ENCODE results near the gene SYT6. TPM values are rescaled to one million over a fixed set of nuclear protein-coding genes. Genes with fewer than 3 reads are reported as not detected.

The SYT6 gene
- total and polyA plus RNA-seq, 4 donors: 0.01 to 4.2 TPM; not detected in 2

- 74 to 83% methylated on average over 4 of the region's 4 CpGs for WGBS, 2 donors
- Histone ChIP-seq H3K27ac (ENCODE audit: low read depth in 1 of 2, low read length in 1 of 2) (no peak overlapping the region), H3K27me3 (ENCODE audit: control insufficient read depth in 3 of 3, insufficient read depth in 3 of 3, low read length in 2 of 3) (no peaks in the 10 kb centered on the region), H3K4me1 (ENCODE audit: control insufficient read depth in 5 of 5, insufficient read depth in 5 of 5, low read length in 5 of 5) (peaks cover 0 to 3% (median 0%) of the 10 kb centered on the region in 5 donors), H3K36me3 (ENCODE audit: control insufficient read depth in 4 of 4, insufficient read depth in 4 of 4, low read length in 4 of 4) (no peaks in the 10 kb centered on the region), H3K4me3 (no peak overlapping the region), H3K9ac (ENCODE audit: insufficient read depth in 1 of 2, low read length in 2 of 2) (no peak overlapping the region), H3K9me3 (ENCODE audit: control insufficient read depth in 4 of 4, insufficient read depth in 3 of 4, low read length in 3 of 4) (no peaks in the 10 kb centered on the region)
- no peak for ATAC-seq (ENCODE audit: insufficient read depth, low FRiP score)
- TF ChIP-seq CTCF (IDR thresholded peaks at IDR 0.05; ENCODE audit: control extremely low read depth, extremely low read depth): no peak
- no peak for DNase-seq
These were observed 40.9 kb downstream of the SYT6 start for GRCh38 chr1:114112775-114113174.

GRCh38 chr1:114111731-114112641 is 41.7 kb downstream of the SYT6 start:
- no peaks in the 10 kb centered on the region for H3K36me3 ChIP-seq (ENCODE audit: control insufficient read depth in 4 of 4, insufficient read depth in 4 of 4, low read length in 4 of 4)
- ATAC-seq (ENCODE audit: insufficient read depth, low FRiP score): no peak
- H3K9ac ChIP-seq (ENCODE audit: insufficient read depth in 1 of 2, low read length in 2 of 2): no peak overlapping the region
- peaks cover 0 to 3% (median 0%) of the 10 kb centered on the region in 5 donors for H3K4me1 ChIP-seq (ENCODE audit: control insufficient read depth in 5 of 5, insufficient read depth in 5 of 5, low read length in 5 of 5)
- no peak for TF ChIP-seq CTCF (IDR thresholded peaks at IDR 0.05; ENCODE audit: control extremely low read depth, extremely low read depth)
- H3K27me3 ChIP-seq (ENCODE audit: control insufficient read depth in 3 of 3, insufficient read depth in 3 of 3, low read length in 2 of 3): no peaks in the 10 kb centered on the region
- H3K4me3 ChIP-seq: no peak overlapping the region
- 77 to 89% methylated on average over 22 to 23 of the region's 23 CpGs for WGBS, 2 donors
- H3K9me3 ChIP-seq (ENCODE audit: control insufficient read depth in 4 of 4, insufficient read depth in 3 of 4, low read length in 3 of 4): no peaks in the 10 kb centered on the region
- no peak for DNase-seq
- no peak overlapping the region for H3K27ac ChIP-seq (ENCODE audit: low read depth in 1 of 2, low read length in 1 of 2)

- H3K4me1 ChIP-seq (ENCODE audit: control insufficient read depth in 5 of 5, insufficient read depth in 5 of 5, low read length in 5 of 5): peaks cover 0 to 8% (median 0%) of the 10 kb centered on the region in 5 donors
- TF ChIP-seq CTCF (IDR thresholded peaks at IDR 0.05; ENCODE audit: control extremely low read depth, extremely low read depth): no peak
- DNase-seq (no peak), ATAC-seq (ENCODE audit: insufficient read depth, low FRiP score) (no peak)
- no peak overlapping the region for H3K27ac ChIP-seq (ENCODE audit: low read depth in 1 of 2, low read length in 1 of 2)
- WGBS, 2 donors: 86 to 95% methylated on average over 2 of the region's 2 CpGs
- no peaks in the 10 kb centered on the region for H3K9me3 ChIP-seq (ENCODE audit: control insufficient read depth in 4 of 4, insufficient read depth in 3 of 4, low read length in 3 of 4)
- no peaks in the 10 kb centered on the region for H3K27me3 ChIP-seq (ENCODE audit: control insufficient read depth in 3 of 3, insufficient read depth in 3 of 3, low read length in 2 of 3)
- H3K36me3 ChIP-seq (ENCODE audit: control insufficient read depth in 4 of 4, insufficient read depth in 4 of 4, low read length in 4 of 4): no peaks in the 10 kb centered on the region
- no peak overlapping the region for H3K4me3 ChIP-seq
- H3K9ac ChIP-seq (ENCODE audit: insufficient read depth in 1 of 2, low read length in 2 of 2): no peak overlapping the region
These were observed 43.7 kb downstream of the SYT6 start for GRCh38 chr1:114109981-114110380.
